ENCODE data around the gene LAMB4. TPM values are rescaled to one million over a fixed set of nuclear protein-coding genes. Genes with fewer than 3 reads are reported as not detected.

Gene LAMB4
- total RNA-seq, 1 donor from 2014 or later, result not detected

- peaks cover 29% of the 10 kb centered on the region for H3K4me1 ChIP-seq
- intact Hi-C loops (cut with DNase I), result no loop called here
- H3K4me3 ChIP-seq, result no peak overlapping the region
- H3K36me3 ChIP-seq, result no peaks in the 10 kb centered on the region
- TF ChIP-seq CTCF (IDR thresholded peaks at IDR 0.05), result no peak
- peak overlapping the region; percentile 27 for H3K27ac ChIP-seq
- no peaks in the 10 kb centered on the region for H3K9me3 ChIP-seq
- no peak for ATAC-seq
- H3K27me3 ChIP-seq (ENCODE audit: low read depth), result no peaks in the 10 kb centered on the region
- no peak for DNase-seq
Observed at GRCh38 chr7:108093341-108093740, 36.8 kb downstream of the LAMB4 start.

GRCh38 chr7:108091461-108091831, 38.7 kb downstream of the LAMB4 start:
- Histone ChIP-seq H3K4me3 (no peak overlapping the region), H3K27ac (no peak overlapping the region), H3K9me3 (no peaks in the 10 kb centered on the region), H3K36me3 (no peaks in the 10 kb centered on the region), H3K4me1 (peaks cover 28% of the 10 kb centered on the region), H3K27me3 (ENCODE audit: low read depth) (no peaks in the 10 kb centered on the region)
- ATAC-seq (no peak), DNase-seq (no peak)
- TF ChIP-seq CTCF (IDR thresholded peaks at IDR 0.05), result no peak
- intact Hi-C loops (cut with DNase I), result no loop called here

- Histone ChIP-seq H3K36me3 (no peaks in the 10 kb centered on the region), H3K4me3 (no peak overlapping the region), H3K9me3 (no peaks in the 10 kb centered on the region), H3K4me1 (peaks cover 23% of the 10 kb centered on the region), H3K27ac (no peak overlapping the region), H3K27me3 (ENCODE audit: low read depth) (no peaks in the 10 kb centered on the region)
- DNase-seq, result no peak
- ATAC-seq, result no peak
- intact Hi-C loops (cut with DNase I), result no loop called here
- TF ChIP-seq CTCF (IDR thresholded peaks at IDR 0.05), result no peak
Observed at GRCh38 chr7:108090791-108091460, 39.2 kb downstream of the LAMB4 start.

GRCh38 chr7:108089381-108089780, 40.8 kb downstream of the LAMB4 start:
- no peak overlapping the region for H3K4me3 ChIP-seq
- H3K36me3 ChIP-seq, result no peaks in the 10 kb centered on the region
- no peaks in the 10 kb centered on the region for H3K9me3 ChIP-seq
- intact Hi-C loops (cut with DNase I), result no loop called here
- no peak for DNase-seq
- no peaks in the 10 kb centered on the region for H3K27me3 ChIP-seq (ENCODE audit: low read depth)
- no peak overlapping the region for H3K27ac ChIP-seq
- peaks cover 8% of the 10 kb centered on the region for H3K4me1 ChIP-seq
- ATAC-seq, result no peak
- no peak for TF ChIP-seq CTCF (IDR thresholded peaks at IDR 0.05)

GRCh38 chr7:108088729-108089128, 41.4 kb downstream of the LAMB4 start:
- DNase-seq, result no peak
- H3K9me3 ChIP-seq, result no peaks in the 10 kb centered on the region
- no peak overlapping the region for H3K27ac ChIP-seq
- ATAC-seq, result no peak
- intact Hi-C loops (cut with DNase I), result no loop called here
- H3K4me1 ChIP-seq, result peaks cover 2% of the 10 kb centered on the region
- H3K4me3 ChIP-seq, result no peak overlapping the region
- H3K27me3 ChIP-seq (ENCODE audit: low read depth), result no peaks in the 10 kb centered on the region
- no peak for TF ChIP-seq CTCF (IDR thresholded peaks at IDR 0.05)
- no peaks in the 10 kb centered on the region for H3K36me3 ChIP-seq
